HFFc6 (cell line): ENCODE data around the gene PDE2A. TPM values are rescaled to one million over a fixed set of nuclear protein-coding genes. Genes with fewer than 3 reads are reported as not detected.

Experiments
- DNase-seq: peaks from one replicate; pipeline ENCODE4 v3.0.0-alpha.2; 2018
- H3K27ac Mint-ChIP-seq: 2 replicates; pipeline ENCODE4 v1.8.0; 2020; ENCODE audit warnings: mild to moderate bottlenecking, mixed read lengths
- H3K27me3 Mint-ChIP-seq: 2 replicates; pipeline ENCODE4 v1.8.0; 2021; ENCODE audit warnings: mild to moderate bottlenecking, moderate library complexity, mixed read lengths; ENCODE audit not compliant: insufficient read depth
- H3K36me3 Mint-ChIP-seq: 2 replicates; pipeline ENCODE4 v1.8.0; 2021; ENCODE audit warnings: low read depth, mixed read lengths
- H3K4me1 Mint-ChIP-seq: 2 replicates; pipeline ENCODE4 v1.8.0; 2020; ENCODE audit warnings: low read depth, mixed read lengths
- H3K4me3 Mint-ChIP-seq: 2 replicates; pipeline ENCODE4 v1.8.0; 2020; ENCODE audit warnings: mild to moderate bottlenecking, moderate library complexity, mixed read lengths
- H3K9me3 Mint-ChIP-seq: 2 replicates; pipeline ENCODE4 v1.8.0; 2020; ENCODE audit warnings: mild to moderate bottlenecking, mixed read lengths
- CTCF ChIP-seq: fragments of 200-600 bp; sonication (generic); IDR thresholded peaks from 2 replicates; pipeline ENCODE4 v1.5.0; 2021; ENCODE audit warnings: antibody characterized with exemption, mild to moderate bottlenecking
- long read RNA-seq: library from polyadenylated mRNA; unstranded; transcript quantifications from one replicate; pipeline ENCODE4 v2.0.0, GENCODE V29; 2019
- total RNA-seq, 6 experiments: library from RNA; stranded (reverse); fragmentation: NEBNext Ultra II Directional; extraction: Animal tissue kit (Norgen Biotek cat#: 25700); gene quantifications; 2 replicates in 1 of 6; 3 replicates in 5 of 6; pipeline ENCODE4 v1.2.3, GENCODE V29; 2021

Gene PDE2A
- under 1 TPM; 0.07 to 0.57 (median 0.40) TPM for total RNA-seq
- long read RNA-seq: 0 reads

DNA sequence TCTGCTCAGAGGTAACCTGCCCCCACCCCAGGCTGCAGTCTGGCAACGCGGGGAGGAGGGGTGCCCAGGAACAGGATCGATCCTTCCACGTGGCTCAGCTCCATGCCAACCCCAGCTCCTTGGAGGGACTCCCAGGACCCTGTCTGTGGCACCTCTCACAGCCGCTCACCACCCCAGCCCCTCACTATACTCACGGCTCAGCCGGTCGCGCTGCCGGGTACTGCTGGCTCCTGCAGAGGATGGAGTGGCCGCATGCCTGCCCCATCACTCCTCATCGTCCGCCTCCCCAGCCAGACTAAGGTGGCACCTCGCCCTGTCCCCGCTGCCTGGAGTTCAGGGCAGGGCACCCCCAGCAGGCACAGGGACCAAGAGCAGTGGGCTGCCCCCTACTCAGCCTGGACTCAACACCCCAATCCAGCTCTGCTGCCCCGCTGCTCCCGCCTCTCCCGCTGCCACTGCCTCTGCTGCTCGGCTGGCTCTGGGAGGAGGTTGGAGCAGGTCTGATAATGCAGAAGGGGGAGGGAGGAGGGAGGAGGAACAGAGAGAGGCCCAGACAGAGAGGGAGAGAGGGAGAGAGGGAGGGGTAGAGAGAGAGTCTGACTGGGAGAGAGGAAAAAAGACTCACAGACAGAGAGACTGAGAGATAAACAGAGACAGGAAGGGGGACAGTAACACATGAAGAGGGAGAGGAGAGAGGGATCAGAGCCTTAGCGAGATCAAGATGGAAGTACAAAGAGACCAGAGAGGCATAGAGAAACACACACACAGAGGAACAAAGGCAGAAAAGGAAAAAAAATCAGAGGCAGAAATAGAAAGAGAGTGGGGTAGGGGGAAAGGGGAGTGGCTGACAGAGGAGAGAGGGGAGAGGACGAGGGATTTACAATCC, at the start of gene PDE2A:
Gene PDE2A (minus strand): TSS at position 480 of the 886 bp plus-strand sequence. CDS start 215 bp downstream, at position 265.
- no peak for TF ChIP-seq CTCF
- Mint-ChIP-seq H3K4me3 (no peak within 1 kb of the TSS), H3K36me3 (no peaks in the 10 kb centered on the region; the same call in 1 of the 2 replicates), H3K4me1 (no peaks in the 10 kb centered on the region), H3K27ac (no peak within 1 kb of the TSS), H3K9me3 (no peaks in the 10 kb centered on the region), H3K27me3 (peaks cover 71% of the 10 kb centered on the region)
- no peak for DNase-seq

- Mint-ChIP-seq H3K4me1 (peaks cover 64% of the 10 kb centered on the region), H3K36me3 (0 out of 2 replicates have a peak, but pooled peaks cover under 1% of the 10 kb centered on the region), H3K9me3 (no peaks in the 10 kb centered on the region), H3K27ac (peak overlapping the region; percentile 58), H3K4me3 (no peak overlapping the region), H3K27me3 (peaks cover under 1% of the 10 kb centered on the region; the same call in 1 of the 2 replicates)
- no peak for DNase-seq
- no peak for TF ChIP-seq CTCF
Measured at GRCh38 chr11:72723508-72723907, 49.3 kb upstream of the PDE2A start.

- Mint-ChIP-seq H3K4me1 (peaks cover 56% of the 10 kb centered on the region), H3K27ac (peak overlapping the region; percentile 88), H3K27me3 (peaks cover 4% of the 10 kb centered on the region), H3K36me3 (no peaks in the 10 kb centered on the region), H3K4me3 (peak overlapping the region; percentile 90), H3K9me3 (no peaks in the 10 kb centered on the region)
- DNase-seq: peak; percentile 86
- no peak for TF ChIP-seq CTCF
Measured at GRCh38 chr11:72722050-72722748, 48.0 kb upstream of the PDE2A start.

GRCh38 chr11:72721689-72722049, 47.4 kb upstream of the PDE2A start:
- Mint-ChIP-seq H3K27me3 (peaks cover 4% of the 10 kb centered on the region), H3K9me3 (no peaks in the 10 kb centered on the region), H3K4me1 (peaks cover 56% of the 10 kb centered on the region), H3K36me3 (no peaks in the 10 kb centered on the region), H3K4me3 (peak overlapping the region; percentile 90), H3K27ac (peak overlapping the region; percentile 88)
- DNase-seq: no peak
- TF ChIP-seq CTCF: no peak

DNA sequence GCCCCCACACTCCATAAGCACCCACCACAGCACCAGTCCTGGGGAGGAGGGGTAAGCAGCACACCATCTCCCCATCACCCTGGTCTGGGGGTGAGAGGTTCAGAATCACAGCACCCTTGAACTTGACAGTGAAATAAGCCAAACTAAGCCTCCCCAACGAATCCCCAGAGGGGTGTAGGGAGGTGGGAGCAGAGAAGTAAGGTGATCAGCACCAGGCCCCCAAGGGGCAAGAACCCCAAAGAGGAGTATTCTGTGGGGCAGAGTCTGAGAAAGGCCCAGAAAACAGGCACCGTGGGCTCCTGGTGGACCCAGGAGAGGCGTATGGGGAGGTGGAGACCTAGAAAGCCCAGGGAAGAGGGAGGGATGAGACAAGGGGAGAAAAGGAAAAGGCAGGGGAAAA, 47.1 kb upstream of the PDE2A start:
- Mint-ChIP-seq H3K4me1 (peaks cover 56% of the 10 kb centered on the region), H3K9me3 (no peaks in the 10 kb centered on the region), H3K27ac (peak overlapping the region; percentile 88), H3K36me3 (no peaks in the 10 kb centered on the region), H3K27me3 (peaks cover 4% of the 10 kb centered on the region), H3K4me3 (peak overlapping the region; percentile 90)
- DNase-seq: no peak
- no peak for TF ChIP-seq CTCF
